ENCODE data around the gene ETNK2.

DNA sequence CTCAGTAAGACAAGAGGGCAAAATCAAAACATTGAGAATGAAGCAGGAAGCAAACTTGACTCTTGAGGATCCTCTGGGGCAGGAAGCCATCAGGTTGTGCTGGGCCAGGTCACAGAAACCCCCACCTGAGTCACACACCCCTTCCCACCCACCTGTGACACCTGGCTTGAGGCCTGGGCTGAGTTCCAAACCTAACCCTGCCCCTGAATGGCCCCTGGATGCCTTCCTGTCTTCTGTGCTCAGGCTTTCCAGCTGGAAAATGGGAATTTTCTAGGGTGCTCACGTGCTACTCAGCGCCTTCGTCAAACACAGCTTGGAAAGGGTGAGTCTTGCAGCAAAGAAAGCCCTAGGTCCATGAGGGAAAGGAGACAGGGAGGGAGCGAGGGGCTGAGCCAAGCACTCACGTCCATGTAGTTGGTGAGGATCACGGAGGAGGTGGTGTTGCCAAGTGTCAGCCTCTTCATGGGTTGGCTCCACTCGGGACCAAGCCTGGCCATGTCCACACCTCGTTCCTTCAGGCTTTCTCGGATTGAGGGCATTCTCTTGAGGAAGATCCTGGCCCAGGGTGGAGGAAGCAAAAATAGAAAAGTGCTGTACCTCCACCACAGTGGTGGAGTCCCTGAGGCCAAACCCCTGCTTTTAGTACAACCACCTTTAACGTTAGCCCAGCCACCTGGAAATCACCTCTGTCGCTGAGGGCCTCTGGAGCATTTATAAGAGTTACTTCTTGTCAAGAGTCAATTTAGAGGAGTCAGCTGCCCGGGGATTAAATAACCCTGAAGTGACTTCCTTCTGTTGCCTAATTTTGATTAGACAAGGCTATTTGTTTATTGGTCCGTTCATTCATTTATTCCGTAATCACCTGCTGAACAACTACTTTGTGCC lies 10.0 kb upstream of the ETNK2 start:
- TF ChIP-seq, protein P1, sequence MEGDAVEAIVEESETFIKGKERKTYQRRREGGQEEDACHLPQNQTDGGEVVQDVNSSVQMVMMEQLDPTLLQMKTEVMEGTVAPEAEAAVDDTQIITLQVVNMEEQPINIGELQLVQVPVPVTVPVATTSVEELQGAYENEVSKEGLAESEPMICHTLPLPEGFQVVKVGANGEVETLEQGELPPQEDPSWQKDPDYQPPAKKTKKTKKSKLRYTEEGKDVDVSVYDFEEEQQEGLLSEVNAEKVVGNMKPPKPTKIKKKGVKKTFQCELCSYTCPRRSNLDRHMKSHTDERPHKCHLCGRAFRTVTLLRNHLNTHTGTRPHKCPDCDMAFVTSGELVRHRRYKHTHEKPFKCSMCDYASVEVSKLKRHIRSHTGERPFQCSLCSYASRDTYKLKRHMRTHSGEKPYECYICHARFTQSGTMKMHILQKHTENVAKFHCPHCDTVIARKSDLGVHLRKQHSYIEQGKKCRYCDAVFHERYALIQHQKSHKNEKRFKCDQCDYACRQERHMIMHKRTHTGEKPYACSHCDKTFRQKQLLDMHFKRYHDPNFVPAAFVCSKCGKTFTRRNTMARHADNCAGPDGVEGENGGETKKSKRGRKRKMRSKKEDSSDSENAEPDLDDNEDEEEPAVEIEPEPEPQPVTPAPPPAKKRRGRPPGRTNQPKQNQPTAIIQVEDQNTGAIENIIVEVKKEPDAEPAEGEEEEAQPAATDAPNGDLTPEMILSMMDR (IDR thresholded peaks at IDR 0.05): no peak
- TF ChIP-seq MAFK (IDR thresholded peaks at IDR 0.05; ENCODE audit: partially characterized antibody) (no peak), POLR2A (IDR thresholded peaks at IDR 0.05; ENCODE audit: low read length) (no peak), PHF8 (IDR thresholded peaks at IDR 0.05; ENCODE audit: borderline replicate concordance, low read depth) (no peak), MAZ (IDR thresholded peaks at IDR 0.05; ENCODE audit: borderline replicate concordance, low read depth, low read length) (no peak), KDM1A (IDR thresholded peaks at IDR 0.05; ENCODE audit: low read depth) (no peak), EP300 (IDR thresholded peaks at IDR 0.05) (no peak), RFX5 (IDR thresholded peaks at IDR 0.05) (no peak), CBX2 (IDR thresholded peaks at IDR 0.05; ENCODE audit: borderline replicate concordance, low read depth) (no peak), SMC3 (IDR thresholded peaks at IDR 0.05) (no peak), RCOR1 (IDR thresholded peaks at IDR 0.05; ENCODE audit: low read depth, low read length) (no peak), HOXB5 (CRISPR knock-in tag; IDR thresholded peaks at IDR 0.05) (no peak)
- TF ChIP-seq, protein P2, sequence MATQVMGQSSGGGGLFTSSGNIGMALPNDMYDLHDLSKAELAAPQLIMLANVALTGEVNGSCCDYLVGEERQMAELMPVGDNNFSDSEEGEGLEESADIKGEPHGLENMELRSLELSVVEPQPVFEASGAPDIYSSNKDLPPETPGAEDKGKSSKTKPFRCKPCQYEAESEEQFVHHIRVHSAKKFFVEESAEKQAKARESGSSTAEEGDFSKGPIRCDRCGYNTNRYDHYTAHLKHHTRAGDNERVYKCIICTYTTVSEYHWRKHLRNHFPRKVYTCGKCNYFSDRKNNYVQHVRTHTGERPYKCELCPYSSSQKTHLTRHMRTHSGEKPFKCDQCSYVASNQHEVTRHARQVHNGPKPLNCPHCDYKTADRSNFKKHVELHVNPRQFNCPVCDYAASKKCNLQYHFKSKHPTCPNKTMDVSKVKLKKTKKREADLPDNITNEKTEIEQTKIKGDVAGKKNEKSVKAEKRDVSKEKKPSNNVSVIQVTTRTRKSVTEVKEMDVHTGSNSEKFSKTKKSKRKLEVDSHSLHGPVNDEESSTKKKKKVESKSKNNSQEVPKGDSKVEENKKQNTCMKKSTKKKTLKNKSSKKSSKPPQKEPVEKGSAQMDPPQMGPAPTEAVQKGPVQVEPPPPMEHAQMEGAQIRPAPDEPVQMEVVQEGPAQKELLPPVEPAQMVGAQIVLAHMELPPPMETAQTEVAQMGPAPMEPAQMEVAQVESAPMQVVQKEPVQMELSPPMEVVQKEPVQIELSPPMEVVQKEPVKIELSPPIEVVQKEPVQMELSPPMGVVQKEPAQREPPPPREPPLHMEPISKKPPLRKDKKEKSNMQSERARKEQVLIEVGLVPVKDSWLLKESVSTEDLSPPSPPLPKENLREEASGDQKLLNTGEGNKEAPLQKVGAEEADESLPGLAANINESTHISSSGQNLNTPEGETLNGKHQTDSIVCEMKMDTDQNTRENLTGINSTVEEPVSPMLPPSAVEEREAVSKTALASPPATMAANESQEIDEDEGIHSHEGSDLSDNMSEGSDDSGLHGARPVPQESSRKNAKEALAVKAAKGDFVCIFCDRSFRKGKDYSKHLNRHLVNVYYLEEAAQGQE (IDR thresholded peaks at IDR 0.05): no peak

All from A549 (cell line).